GM19240 (cell line): Measurements from ENCODE around the gene PHF20.
"Not testable (repeated sequence)": the region's sequence is repeated elsewhere in the genome, so short reads cannot be mapped to it uniquely, and the experiment has no call there.

Experiments used
- DNase-seq: peaks from one replicate; pipeline ENCODE4 v3.0.0; 2011; ENCODE audit warnings: low spot score; ENCODE audit not compliant: insufficient read length

Gene PHF20

DNA sequence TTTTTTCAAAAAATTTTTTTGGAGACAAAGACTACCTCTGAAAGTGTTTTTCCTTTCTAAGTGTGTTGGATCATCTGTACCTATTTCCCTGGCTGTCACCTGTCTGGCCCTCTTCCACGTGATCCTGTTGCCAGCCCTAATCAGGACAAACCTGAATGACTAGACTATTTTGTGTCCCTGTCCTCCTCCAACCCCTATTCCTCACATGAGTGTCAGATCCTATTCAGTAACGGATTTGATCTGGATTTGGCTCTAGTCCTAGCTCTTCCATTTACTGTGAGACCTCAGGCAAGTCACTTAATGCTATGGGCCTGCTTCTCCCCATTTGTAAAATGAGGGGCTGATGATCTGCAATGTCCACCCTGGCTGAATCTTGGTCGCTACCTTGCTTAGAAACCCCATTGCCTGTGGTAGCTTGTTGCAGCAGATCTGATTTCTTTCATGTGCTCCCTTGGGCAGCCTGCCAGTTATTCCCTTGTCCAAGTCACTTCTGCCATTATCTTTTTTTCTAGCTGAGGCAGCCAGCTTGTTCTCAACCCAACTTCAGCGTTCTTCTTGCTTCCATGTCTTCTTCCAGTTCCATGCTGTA lies 4.8 kb downstream of the PHF20 start:
- DNase-seq: no peak

DNA sequence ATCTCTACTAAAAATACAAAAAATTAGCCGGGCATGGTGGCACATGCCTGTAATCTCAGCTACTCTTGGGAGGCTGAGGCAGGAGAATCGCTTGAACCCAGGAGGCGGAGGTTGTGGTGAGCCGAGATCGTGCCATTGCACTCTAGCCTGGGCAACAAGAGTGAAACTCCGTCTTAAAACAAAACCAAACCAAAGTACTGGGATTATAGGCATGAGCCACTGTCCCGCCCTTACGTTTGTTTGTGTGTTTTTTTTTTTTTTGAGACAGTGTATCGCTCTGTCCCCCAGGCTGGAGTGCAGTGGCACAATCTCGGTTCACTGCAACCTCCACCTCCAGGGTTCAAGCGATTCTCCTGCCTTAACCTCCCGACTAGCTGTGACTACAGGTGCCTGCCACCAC lies 12.0 kb downstream of the PHF20 start:
- not testable (repeated sequence) for DNase-seq

DNA sequence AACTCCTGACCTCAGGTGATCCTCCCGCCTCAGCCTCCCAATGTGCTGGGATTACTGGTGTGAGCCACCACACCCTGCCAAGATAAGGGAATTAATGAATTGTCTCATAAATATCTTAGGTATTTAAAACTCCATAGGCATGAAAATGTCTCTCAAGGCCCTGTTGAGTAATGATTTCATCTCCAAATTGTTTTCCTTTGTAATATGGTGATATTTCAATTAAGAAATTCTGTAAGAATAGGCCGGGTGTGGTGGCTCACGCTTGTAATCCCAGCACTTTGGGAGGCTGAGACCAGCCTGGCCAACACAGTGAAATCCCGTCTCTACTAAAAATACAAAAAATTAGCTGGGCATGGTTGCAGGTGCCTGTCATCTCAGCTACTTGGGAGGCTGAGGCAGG lies 13.7 kb downstream of the PHF20 start:
- DNase-seq: not testable (repeated sequence)

DNA sequence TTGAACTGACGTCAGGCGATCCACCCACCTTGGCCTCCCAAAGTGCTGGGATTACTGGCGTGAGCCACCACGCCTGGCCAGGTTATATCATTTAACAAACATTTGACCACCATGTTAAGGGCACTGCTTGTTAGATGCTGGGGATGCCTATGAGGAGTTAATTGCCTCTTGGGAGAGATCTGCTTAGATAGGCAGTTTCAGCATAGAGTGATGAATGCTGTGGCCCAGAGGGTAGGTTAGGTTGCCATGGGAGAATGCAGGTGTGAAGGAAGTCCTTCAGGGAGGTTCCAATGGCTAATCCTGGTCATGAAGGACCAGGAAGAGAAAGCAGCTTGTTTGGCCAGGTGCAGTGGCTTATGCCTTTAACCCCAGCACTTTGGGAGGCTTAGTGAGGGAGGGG lies 17.0 kb downstream of the PHF20 start:
- no peak for DNase-seq

DNA sequence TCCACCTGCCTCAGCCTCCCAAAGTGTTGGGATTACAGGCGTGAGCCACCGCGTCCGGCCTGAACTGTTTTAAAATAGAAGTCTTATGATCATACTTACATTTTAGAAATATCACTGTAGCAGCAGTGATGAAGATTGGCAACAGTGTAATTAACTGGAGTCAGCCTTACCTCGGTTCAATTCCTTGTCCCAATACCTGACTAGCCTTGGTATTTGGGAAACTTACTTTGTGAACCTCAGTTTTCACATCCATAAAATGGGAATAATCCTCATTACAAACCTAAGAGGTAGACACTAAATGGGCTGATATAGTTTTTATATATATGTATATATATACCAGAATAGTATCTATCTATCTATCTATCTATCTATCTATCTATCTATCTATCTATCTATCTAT lies 19.3 kb downstream of the PHF20 start:
- DNase-seq: no peak

DNA sequence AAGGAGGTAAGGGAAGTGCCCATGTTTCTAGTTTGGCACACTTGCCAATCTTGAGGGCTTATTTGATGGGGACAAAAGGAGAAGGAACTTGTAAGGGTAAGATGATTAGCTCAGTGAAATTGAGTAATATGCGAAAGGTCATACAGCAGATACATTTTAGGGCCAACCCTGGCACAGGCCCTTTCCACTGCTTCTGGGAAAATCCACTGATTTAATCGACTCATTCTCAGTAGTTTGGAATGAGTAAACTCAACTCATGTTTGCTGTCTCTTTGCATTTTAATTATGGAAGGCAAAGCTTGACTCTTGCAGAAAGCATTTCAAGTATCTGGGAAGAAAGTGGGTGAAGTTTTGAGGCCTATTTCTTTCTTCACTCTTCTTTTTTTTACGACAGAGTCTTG lies 20.0 kb downstream of the PHF20 start:
- DNase-seq: no peak

DNA sequence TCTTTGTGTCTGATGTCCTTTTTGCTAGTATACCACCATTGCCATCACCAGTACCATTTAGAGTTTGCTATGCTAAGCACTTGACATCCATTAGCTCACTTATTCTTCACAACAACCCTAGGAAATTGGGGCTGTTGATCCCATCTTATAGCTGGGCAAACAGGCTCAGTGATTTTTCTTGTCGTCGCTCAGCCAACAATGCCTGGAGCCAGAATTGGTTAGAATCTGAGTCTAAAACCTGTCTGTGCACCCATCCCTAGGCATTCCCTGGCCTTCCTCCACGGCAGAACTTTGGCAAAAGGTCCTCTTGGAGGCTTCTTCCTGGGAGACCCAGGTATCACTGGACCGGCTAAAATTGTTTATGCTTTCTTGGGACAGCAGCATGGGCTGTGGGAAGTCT lies 20.9 kb downstream of the PHF20 start:
- no peak for DNase-seq

DNA sequence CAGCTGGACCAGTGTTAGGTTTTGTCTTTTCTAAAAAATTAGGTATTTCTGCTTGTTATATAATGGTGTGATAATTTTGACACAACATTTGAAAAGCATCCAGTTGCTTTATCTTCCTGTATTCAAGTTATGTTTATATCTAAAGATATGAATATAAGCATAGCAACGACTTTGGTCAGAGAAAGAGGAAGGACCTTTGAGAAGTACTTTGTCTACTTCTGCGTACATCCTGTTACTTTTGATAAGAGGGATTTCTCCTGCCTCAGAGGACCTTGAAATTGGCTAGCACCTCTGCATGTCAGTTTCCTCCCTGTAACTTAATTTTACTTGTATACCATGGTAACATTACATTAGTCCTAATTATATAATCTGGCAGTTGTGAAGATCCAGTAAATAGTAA lies 24.8 kb downstream of the PHF20 start:
- DNase-seq: no peak

DNA sequence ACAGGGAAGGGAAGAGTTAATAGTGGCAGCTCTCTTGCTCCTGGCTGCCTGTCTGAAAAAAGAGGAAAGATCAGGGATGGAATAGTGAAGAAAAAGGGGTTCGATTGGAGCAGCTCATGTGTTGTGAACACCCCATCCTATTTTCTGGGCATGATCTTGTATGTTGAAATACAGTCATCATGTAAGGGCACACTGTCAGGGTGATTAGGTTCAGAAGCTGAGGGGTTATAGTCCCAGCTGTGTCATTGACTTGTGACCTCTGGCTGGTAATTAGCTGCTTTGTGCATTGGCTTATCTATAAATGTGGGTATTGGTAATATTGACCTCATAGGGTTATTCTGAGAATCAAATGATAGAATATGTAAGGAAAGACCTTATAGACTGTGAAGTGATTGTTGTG lies 30.1 kb downstream of the PHF20 start:
- DNase-seq: no peak

DNA sequence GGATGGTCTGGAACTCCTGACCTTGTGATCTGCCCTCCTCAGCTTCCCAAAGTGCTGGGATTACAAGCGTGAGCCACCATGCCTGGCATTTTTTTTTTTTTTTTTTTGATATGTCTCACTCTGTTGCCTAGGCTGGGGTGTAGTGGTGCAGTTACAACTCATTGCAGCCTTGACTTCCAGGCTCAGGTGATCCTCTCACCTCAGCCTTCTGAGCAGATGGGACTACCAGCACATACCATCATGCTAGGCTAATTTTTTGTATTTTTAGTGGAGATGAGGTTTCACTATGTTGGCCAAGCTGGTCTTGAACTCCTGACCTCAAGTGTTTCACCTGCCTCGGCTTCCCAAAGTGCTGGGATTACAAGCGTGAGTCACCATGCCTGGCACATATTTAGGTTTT lies 34.3 kb downstream of the PHF20 start:
- no peak for DNase-seq

DNA sequence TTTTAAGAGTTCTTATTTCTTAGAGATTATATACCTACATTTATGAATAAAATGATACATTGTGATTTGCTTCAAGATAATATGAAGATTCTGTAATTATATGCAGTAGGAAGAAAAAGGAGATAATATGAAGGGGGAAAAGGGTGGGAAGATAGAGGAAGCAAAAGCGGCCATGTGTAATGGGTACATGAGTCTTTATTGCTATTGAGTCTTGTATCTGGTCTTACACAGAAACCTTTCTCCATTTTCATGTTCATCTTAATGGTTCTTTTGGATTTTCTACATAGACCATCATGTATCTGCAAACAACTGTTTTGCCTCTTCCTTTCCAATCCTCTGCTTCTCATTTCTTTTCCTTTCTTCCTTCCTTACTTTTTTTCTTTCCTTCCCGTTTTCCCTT lies 36.1 kb downstream of the PHF20 start:
- no peak for DNase-seq

DNA sequence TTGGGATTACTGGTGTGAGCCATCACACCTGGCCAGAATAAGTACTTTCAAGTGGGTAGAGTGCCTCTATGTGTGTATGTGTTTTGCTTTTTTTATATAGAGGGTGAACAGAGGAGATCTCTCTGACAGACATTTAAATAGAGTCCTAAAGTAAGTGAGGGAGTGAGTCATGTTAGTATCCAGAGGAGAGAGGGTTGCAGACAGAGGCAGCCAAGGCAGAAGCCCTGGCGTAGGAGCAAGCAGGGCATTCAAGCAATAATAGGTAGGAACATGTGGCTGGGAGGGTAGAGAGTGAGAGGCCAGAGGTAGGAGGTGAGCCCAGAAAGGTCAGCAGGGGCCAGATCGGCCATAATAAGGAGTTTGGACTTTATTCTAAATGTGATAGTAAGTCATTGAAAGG lies 48.9 kb downstream of the PHF20 start:
- DNase-seq: no peak

DNA sequence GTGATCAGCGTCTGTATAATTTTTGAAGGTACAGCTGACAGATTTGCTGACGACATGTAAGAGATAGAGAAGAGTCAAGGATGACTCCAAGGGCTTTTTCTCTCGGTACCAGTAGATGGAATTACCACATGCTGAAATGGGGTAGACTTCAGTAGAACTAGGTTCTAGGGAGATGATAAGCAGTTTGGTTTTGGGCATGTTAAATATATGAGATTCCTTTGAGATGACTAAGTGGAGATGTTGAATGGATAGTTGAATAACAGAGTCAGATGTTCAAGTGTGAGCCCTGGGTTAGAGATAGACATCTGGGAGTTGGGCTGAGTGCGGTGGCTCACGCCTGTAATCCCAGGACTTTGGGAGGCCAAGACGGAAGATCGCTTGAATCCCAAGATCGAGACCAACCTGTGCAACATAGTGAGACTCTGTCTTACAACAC lies 50.0 kb downstream of the PHF20 start:
- DNase-seq: no peak

DNA sequence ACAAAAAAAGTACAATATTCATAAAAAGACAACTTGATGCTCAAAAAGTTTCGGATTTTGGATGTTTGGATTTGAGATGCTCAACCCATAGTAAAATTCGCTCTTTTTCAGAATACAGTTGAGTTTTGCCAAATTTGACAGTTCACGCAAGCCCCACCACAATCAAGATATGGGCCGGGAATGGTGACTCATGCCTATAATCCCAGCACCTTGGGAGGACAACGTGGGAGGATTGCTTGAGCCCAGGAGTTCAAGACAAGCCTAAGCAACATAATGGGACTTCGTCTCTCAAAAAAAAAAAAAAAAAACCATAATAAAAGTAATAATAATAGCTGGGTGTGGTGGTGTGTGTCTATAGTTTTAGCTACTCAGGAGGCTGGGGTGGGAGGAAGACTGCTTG lies 51.3 kb downstream of the PHF20 start:
- no peak for DNase-seq

DNA sequence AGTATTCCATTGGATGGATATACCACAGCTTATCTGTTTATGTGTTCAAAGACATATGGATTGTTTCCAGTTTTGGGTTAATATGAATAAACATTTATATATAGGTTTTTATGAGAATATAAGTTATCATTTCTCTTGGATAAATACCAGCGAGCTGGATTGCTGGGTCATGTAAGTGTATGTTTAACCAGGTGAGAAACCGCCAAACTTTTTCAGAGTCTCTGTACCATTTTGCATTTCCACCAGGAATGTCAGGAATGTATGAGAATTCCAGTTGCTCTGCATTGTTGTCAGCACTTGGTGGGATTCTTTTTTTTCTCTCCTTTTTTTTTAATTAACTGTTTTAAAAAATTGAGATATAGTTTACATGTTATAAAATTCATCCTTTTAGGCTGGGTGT lies 52.1 kb downstream of the PHF20 start:
- no peak for DNase-seq

DNA sequence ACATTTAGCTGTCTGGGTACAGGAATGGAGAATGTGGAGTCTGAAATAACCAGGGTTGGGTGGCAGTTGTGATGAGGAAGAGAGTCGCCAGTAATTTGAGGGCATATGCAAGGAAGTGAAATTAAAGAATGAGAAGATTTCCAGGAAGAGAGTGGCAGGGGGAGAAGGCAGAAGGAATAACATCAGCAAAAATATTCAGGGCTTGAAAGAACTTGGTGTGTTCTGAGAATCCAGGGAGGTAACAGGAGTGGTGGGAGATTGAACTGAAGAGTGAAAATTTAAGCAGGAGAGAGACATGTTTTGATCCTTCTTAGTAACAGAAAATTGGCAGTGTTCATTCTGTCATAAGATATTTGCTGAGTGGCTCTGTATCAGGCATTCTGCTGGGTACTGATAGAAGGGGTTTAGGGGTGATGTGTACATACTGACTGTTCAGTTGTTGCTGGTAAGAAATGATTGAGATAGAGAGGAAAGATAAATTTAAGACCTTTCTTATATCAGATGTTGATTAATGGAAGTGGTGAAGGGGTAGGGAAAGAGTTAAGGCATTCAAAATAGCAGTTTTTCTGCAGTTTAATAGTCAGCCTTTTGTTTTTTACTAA lies 54.7 kb downstream of the PHF20 start:
- no peak for DNase-seq

DNA sequence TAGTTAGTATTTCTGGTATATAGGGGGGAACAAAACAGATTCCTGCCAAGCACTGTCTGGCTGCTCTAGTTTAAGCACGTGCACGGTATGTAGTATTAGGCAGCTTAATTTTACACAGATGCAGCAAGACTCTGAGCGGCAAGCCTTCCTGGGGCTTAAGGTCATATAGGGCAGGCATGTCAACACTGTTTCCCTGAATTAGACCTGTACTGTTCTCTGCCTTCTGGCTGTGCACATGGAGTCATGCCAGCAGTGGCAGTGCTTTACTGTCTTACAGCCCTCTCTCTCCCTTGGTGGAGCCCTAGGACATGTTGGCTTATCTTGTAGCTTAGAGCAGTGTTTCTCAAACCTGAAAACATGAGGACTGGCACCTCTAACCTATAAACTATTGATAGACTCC lies 56.6 kb downstream of the PHF20 start:
- DNase-seq: no peak

DNA sequence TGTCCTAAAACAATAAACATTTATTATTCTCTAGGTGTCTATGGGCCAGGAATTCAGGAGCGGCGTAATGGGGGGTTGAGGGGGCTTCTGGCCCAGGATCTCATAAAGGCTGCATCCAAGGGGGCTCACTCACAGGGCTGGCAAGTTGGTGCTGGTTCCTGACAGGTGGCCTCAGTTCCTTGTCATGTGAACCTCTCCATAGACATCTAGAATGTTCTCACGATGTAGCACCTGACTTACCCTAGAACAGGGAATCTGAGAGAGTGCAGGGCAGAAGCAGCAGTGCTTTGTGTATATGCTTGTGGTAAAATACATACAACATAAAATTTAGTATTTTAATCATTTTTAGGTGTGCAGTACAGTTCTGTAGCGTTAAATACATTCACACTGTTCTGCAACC lies 57.1 kb downstream of the PHF20 start:
- DNase-seq: no peak

DNA sequence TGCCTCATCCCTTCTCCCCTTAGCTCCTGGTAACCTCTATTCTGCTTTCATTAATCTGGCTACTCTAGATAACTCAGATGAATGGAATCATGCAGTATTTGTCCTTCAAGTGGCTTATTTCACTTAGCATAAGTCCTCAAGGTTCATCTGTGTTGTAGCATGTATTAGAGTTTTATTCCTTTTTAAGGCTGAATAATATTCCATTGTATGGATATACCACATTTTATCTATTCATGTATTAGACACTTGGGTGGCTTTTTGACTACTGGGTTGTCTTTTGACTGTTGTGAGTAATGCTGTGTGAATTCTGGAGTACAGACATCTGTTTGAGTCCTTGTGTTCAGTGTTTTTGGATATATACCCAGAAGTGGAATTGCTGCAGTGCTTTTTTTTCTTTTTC lies 58.4 kb downstream of the PHF20 start:
- DNase-seq: no peak

DNA sequence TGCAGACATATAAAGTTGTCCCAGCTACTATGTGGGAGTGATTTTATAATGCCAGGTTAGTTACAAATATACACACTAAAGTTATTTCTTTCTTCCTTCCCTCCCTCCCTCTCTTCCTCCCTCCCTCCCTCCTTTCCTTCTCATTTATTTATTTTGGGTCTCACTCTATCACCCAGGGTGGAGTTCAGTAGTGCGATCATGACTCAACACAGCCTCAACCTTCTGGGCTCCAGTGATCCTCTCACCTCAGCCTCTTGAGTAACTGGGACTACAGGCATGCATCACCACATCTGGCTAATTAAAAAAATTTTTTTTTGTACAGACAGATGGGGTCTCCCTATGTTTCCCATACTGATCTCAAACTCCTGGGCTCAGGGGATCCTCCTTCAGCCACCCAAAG lies 59.2 kb downstream of the PHF20 start:
- DNase-seq: no peak

DNA sequence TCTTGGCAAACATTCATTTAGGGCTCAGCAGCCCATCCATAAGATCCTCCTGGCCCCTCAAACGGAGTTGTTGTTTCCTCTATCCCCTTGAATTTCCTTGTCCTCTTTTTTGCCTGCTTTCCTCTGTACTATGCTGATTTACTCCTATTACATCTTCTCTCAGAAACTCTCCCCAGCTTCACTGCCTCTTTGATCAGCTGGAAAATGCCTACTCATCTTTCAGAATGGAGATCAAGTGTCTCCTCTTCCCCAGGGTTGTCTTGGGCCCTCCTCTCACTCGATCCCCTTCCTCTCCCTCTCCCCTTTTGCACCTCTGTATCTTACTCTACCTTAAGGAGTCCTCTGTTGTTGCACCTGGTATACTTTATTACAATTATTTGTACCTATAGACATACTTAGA lies 60.2 kb downstream of the PHF20 start:
- no peak for DNase-seq

DNA sequence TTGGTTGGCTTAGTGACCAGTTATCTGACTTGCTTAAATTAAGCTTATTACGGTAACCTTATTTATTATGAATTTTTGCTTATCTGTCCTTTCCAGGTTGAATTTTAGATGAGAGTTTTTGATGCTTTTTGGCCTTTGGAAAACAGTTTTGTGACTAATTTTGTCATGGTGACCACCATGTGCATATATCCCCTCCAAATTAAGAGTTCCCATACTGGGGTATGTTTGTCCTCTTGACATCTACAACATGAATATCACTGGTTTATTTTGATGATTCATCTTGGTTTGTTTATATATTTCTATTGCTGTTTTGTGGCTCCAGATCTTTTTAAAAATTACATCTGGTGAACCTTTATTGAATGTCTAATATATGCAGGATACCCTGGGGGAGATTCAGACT lies 61.4 kb downstream of the PHF20 start:
- no peak for DNase-seq

DNA sequence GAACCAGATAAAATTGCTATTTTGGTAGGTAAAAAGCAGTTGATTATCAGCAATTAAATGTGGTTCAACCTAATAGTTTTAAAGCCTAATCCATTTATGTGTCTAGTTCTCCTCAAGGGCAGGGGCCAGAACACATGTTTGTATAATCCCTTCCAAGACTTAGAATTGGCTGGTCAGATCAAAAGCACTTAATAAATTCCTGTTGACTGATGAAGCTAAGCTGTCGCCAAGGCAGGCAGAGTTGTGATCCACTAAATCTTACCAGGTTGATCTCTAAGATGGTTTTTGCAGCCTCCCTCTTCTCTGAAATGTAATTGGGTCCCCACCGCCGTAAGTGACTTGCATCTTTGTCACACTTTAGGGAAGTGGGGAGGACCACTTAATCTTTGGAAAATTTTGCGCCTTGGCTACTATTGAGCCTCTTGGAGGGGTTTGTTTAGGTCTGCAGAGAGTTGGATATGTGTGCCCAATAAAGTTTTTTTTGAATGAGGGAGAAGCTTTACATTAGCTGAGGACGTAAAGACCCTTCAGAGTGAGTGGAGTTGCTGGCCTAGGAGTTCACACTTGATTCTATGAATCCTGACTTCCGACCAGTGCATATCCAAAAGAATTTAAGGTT lies 65.9 kb downstream of the PHF20 start:
- no peak for DNase-seq
